ENCODE measurements around the gene KANK2. TPM values are rescaled to one million over a fixed set of nuclear protein-coding genes. Genes with fewer than 3 reads are reported as not detected.
A peak's percentile ranks its signal among the peaks of the same experiment; 100 is the strongest.

KANK2 gene
- total RNA-seq, 4 donors from 2014 or later: 177 to 241 (median 222) TPM

DNA sequence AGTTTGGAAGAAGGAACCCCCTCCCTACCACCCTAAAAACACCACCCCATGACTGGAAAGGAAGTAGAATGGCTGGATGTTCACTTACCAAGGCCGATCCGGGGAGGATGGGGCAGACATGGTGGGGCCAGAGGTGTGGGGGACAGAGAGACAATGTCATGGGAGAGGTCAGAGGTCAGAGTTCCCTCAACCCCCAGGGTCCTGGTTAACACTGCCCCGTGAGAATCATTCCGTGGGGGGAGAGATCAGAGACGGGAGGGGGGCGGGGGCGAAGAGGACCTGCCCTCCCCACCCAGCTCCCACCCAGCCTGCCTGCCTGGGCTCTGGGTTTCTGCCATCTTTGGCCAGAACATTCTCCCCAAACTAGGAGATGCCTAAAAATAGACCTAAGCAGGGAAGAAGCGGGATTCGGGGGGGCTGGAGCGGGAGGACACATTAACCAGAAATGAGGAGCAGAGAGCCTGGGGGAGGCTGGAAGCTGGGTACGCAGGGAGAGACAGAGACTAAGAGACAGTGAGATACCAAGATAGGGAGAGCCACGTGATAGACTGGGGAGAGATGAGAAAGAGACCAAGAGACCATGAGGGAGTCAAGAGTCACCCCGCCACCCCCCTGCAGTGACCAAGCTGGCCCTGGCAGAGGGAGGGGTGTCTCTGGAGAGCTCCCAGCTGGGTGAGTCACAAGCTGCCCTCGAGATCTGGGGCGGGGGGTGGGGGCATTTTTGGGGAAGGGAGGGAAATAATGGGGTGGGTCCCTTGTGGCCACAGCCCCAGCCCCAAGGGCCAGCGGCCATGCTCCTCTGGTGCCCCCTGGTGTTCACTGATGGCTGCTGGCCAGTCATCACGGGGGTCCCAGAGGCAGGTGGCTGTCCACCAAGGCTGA lies 6.1 kb upstream of the KANK2 start:
- Histone ChIP-seq H3K4me1 (peaks cover 26 to 36% of the 10 kb centered on the region in 2 donors), H3K27me3 (no peaks in the 10 kb centered on the region), H3K4me3 (replicated peaks in 1 of 3) (no peak overlapping the region), H3K27ac (peak overlapping the region; percentile 92 to 95 (median 93)), H3K36me3 (peaks cover 4 to 6% of the 10 kb centered on the region in 2 donors), H3K9me3 (no peaks in the 10 kb centered on the region)
- TF ChIP-seq POLR2A (IDR thresholded peaks at IDR 0.05) (no peak), CTCF (IDR thresholded peaks at IDR 0.05) (peak; percentile 74 to 92 (median 82))
- intact Hi-C loops (cut with DNase I): loop anchor here (5.0 kb wide), 2 partner anchors 66 to 171 kb away; no protein-coding TSS in a partner anchor
- WGBS, 2 donors: 48 to 55% methylated on average over 15 to 16 of the region's 17 CpGs
- DNase-seq: peak; percentile 83 to 89

GRCh38 chr19:11202488-11203193 lies 5.3 kb upstream of the KANK2 start:
- Histone ChIP-seq H3K27me3 (no peaks in the 10 kb centered on the region), H3K27ac (peak overlapping the region; percentile 92 to 95 (median 93)), H3K4me1 (peaks cover 32 to 42% of the 10 kb centered on the region in 2 donors), H3K36me3 (peaks cover 4 to 6% of the 10 kb centered on the region in 2 donors), H3K4me3 (replicated peaks in 1 of 3) (no peak overlapping the region), H3K9me3 (no peaks in the 10 kb centered on the region)
- intact Hi-C loops (cut with DNase I): loop anchor here (5.0 kb wide), 2 partner anchors 65 to 170 kb away; no protein-coding TSS in a partner anchor
- 88 to 93% methylated on average over 19 to 20 of the region's 20 CpGs for WGBS, 2 donors
- TF ChIP-seq POLR2A (IDR thresholded peaks at IDR 0.05): no peak
- TF ChIP-seq CTCF (IDR thresholded peaks at IDR 0.05): no peak
- no peak for DNase-seq

- H3K27me3 ChIP-seq: no peaks in the 10 kb centered on the region
- intact Hi-C loops (cut with DNase I): loop anchor here (5.0 kb wide), 2 partner anchors 64 to 169 kb away; no protein-coding TSS in a partner anchor
- TF ChIP-seq POLR2A (IDR thresholded peaks at IDR 0.05) (no peak), CTCF (IDR thresholded peaks at IDR 0.05) (no peak)
- H3K4me1 ChIP-seq: peaks cover 32 to 42% of the 10 kb centered on the region in 2 donors
- H3K4me3 ChIP-seq (replicated peaks in 1 of 3): no peak overlapping the region
- 94 to 95% methylated on average over 20 to 23 of the region's 24 CpGs for WGBS, 2 donors
- H3K27ac ChIP-seq: peak overlapping the region in 1 of 3 donors; percentile 40
- no peaks in the 10 kb centered on the region for H3K9me3 ChIP-seq
- DNase-seq: no peak
- H3K36me3 ChIP-seq: peaks cover 4 to 5% of the 10 kb centered on the region in 2 donors
Observed at GRCh38 chr19:11201791-11202190, 4.4 kb upstream of the KANK2 start.

- Histone ChIP-seq H3K36me3 (peaks cover 0 to 4% of the 10 kb centered on the region in 2 donors), H3K27me3 (no peaks in the 10 kb centered on the region), H3K4me1 (peaks cover 32 to 49% of the 10 kb centered on the region in 2 donors), H3K4me3 (replicated peaks in 1 of 3) (no peak overlapping the region), H3K9me3 (no peaks in the 10 kb centered on the region), H3K27ac (no peak overlapping the region)
- no peak for DNase-seq
- intact Hi-C loops (cut with DNase I): loop anchor here (5.0 kb wide), 2 partner anchors 64 to 169 kb away; no protein-coding TSS in a partner anchor
- TF ChIP-seq POLR2A (IDR thresholded peaks at IDR 0.05) (no peak), CTCF (IDR thresholded peaks at IDR 0.05) (no peak)
- no CpG with 5 or more reads among the region's 9 CpGs for WGBS, 2 donors
Observed at GRCh38 chr19:11200931-11201330, 3.6 kb upstream of the KANK2 start.

All from thyroid gland (tissue), 4 donors.